ENCODE results near the gene ATP8B3.

The ATP8B3 gene

DNA sequence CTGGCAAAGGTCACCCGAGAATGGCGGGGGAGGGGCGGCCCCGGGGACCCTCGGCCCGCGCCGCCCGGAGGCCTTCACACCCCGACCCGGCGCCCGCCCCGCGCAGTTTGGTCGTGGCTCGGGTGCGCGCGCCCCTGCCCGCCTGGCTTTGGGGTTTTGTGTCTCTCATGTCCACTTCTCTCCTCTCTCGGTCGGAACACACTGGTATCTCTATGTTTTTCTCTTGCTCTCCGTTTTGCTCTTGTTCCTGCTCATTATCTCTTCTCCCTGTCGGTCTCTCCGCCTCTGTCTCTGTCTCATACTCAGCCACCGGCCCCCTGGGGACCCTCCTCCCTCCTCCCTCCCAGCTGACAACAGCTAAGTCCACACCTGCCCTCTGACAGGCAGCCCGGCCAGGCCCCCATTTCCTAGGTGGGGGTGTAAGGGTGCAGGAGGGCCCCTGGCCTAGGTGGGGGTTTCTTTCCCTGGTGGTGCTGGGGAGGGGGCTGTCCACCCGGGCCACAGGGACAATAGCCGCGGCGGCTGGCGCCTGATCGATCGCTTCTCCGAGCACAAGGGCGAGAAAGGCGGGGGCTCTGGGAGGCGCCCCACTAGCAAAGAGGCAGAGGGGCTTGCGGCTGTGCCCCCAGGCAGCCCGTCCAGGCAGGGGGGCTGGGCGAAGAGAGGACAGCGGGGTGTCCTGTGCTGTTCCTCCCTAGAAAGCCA is 56.5 kb downstream of the ATP8B3 start:
- DNase-seq: no peak

GRCh38 chr19:1754636-1755466 is 57.2 kb downstream of the ATP8B3 start:
- no peak for DNase-seq

- DNase-seq: no peak
Observed at GRCh38 chr19:1754018-1754635, 57.9 kb downstream of the ATP8B3 start.

DNA sequence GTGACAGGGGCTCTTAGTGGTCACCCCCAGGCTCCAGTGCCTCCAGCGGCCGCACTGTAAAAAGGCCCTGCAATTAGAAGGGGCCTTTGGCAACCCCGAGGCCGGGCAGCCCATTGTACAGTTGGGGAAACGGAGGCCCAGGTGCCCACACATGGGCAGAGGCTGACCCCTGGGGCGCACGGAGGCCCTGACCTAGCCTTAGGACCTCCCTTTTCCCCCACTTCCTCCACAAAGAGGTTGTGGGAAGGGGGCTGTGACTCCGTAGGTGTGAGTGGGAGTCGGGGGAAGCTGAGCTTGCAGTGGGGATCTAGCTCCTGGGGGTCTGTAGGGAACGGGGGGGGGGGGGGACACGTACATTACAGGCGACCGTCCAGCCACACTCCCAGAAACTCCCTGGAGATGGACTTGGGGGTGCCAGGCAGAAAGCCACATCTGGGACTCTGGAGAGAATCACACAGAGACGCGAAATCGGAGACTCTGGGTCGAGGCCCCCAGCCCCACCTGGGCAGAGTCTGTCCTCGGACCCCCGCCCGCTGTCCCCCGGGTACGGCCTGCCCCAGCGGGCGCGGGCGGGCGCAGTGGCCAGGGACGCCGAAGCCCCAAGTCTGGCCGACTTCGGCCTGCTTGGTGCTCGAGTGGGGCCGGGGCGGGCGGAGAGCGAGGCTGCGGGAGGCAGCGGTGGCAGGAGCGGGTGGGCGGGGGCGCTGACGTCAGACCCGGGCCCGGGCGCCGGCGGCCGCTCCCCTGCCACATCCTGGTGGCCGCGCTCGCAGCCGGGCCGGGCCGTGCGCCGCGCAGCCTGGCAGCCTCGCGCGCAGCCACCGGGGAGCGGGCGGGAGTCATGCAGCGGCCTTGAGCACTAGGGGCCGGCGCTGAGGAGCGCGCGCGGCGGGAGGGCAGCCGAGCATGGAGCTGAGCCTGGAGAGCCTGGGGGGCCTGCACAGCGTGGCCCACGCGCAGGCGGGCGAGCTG is 59.0 kb downstream of the ATP8B3 start, which contains the start of gene ONECUT3:
TSS of gene ONECUT3 (plus strand) at position 750 of the 972 bp plus-strand sequence. CDS start at position 907, 157 bp downstream.
- no peak for DNase-seq

- DNase-seq: no peak
Observed at GRCh38 chr19:1752009-1752756, 59.9 kb downstream of the ATP8B3 start.

GRCh38 chr19:1751367-1752008 is 60.6 kb downstream of the ATP8B3 start:
- no peak for DNase-seq

DNA sequence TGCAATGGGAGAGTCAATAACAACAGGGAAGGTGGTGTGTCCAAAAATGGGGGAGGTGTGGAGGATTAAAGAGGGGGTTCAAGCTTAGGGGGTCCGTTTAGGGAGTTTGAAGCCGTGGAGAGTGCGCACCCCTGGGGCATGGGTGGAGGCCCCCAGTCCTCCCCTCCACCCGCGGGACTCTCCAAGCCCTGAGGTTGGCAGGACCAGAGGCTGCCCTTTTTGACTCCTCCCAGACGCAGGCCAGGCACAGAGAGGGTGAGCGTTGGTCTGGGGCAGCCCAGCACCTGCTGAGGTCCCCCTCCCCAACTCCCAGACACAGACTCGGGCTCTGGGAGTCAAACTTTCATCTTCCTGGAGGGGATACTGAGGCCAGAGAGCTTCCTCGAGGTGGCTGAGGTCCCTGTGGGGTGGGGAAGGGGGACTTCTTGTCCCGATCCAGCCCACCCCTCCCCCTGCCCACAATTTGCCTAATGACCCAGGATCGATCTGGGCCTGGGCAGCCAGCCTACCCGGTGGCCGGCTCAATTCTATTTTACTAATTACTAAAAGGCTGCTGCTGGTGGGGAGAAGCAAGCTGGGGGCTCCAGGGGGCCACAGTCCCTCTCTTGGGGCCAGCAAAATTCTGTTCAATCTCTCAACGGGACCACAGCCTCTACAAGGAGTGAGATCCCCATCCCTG is 61.6 kb downstream of the ATP8B3 start:
- no peak for DNase-seq

- DNase-seq: no peak
Observed at GRCh38 chr19:1749373-1750342, 62.4 kb downstream of the ATP8B3 start.

GRCh38 chr19:1748873-1749341 is 63.2 kb downstream of the ATP8B3 start:
- no peak for DNase-seq

DNA sequence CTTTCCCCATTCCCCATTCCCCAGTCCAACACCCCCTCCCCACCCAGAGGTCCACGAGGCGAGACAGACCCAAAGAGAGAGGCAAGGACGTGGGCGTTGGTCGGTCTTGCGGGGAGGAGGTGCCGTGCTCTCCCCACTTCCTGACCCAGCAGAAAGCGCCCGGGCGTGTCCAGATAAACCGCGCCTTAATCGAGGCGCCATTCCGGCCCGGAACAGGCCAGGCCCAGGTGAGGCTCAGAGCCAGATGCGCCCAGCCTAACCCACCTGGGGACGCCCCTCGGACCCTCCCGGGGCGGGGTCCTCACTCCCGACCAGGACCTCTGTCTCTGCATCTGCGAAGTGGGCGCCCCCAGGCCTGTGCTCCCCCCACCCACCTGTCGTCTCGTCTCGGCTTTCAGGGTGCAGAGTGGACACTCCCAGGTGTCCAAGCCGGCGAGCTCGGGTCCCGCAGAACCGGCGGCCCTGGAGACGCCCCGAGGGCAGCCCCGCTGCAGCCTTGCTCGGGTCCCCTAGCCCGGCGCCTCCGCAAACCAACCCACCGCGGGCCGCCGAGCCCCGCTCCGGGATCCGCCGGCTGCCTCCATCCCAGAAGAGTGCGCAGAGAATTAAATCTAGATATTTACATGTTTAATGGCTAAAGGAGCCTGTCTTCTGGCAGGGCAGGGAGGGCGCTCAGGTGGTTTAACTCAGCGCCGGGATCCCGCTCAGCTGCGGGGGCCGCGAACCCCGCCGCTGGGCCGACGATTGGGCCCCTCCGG is 63.8 kb downstream of the ATP8B3 start:
- DNase-seq: no peak

GRCh38 chr19:1747285-1748114 is 64.6 kb downstream of the ATP8B3 start:
- DNase-seq: no peak

- no peak for DNase-seq
Observed at GRCh38 chr19:1746401-1747284, 65.4 kb downstream of the ATP8B3 start.

GRCh38 chr19:1745589-1746031 is 66.5 kb downstream of the ATP8B3 start:
- no peak for DNase-seq

DNA sequence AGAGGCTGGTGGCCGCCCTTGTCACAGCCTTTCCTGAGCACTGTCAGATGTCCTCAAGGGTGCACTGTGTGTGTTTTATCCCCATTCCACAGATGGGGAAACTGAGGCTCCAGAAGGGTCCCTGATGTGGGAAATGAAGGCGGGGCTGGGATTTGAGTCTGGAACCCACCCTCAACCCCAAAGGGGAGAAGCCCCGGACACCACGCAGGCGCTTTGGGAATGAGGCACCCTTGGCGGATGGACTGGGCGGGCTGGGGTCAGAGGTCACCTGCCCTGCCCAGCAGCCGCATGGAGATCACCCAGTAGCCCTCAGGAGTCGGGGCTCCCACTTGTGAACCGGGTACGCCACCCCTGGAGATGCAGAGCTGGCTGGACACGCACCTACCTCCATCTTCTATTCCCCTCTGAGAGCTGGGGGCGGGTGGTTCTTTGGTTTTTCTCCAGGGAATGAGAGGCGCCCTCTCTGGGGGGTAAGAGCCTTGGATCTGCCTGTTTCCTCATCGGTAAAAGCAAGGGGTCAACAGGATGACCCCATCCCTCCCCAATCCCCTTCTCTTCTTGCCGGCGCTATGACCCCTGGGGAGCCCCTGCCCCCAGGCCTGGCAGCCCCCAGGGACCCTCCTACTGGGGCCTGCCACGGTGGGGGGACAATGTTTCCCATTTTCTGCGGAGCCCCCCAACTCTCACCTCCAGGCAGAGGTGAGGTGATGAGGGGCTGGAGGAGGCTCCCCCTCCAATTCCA is 67.1 kb downstream of the ATP8B3 start:
- no peak for DNase-seq

- no peak for DNase-seq
Observed at GRCh38 chr19:1744133-1744665, 67.9 kb downstream of the ATP8B3 start.
